Ovary (tissue), 9 donors: ENCODE measurements around the gene LUC7L3. TPM values are rescaled to one million over a fixed set of nuclear protein-coding genes. Genes with fewer than 3 reads are reported as not detected.

Experiments used
- DNase-seq, 5 donors: peaks; one replicate each; pipeline ENCODE4 v3.0.0-alpha.2; 2019 to 2020
- H3K27ac ChIP-seq, 2 donors: fragments of 200-600 bp; one replicate each; pipeline versions ENCODE4 v1.5.1 to v1.8.0; 2019 to 2022
- H3K27me3 ChIP-seq: fragments of 200-600 bp; one replicate; pipeline ENCODE4 v1.8.0; 2022
- H3K36me3 ChIP-seq: fragments of 200-600 bp; sonication (generic); one replicate; pipeline ENCODE4 v1.5.1; 2019
- H3K4me1 ChIP-seq: one replicate; pipeline ENCODE4 v1.8.1; 2013; ENCODE audit warnings: mild to moderate bottlenecking, moderate library complexity; ENCODE audit not compliant: insufficient read depth
- H3K4me3 ChIP-seq: fragments of 200-600 bp; sonication (generic); one replicate; pipeline ENCODE4 v1.5.1; 2017
- H3K9me3 ChIP-seq, 2 donors: fragments of 200-600 bp in 1 of 2; sonication (generic) in 1 of 2; one replicate each; pipeline versions ENCODE4 v1.5.1 to v1.8.1; 2013 to 2019; ENCODE audit warnings: mild to moderate bottlenecking in 1 of 2, moderate library complexity in 1 of 2
- EP300 ChIP-seq: sonication (generic); formaldehyde crosslinking; IDR thresholded peaks from one replicate; pipeline ENCODE4 v1.6.1; 2017; ENCODE audit warnings: antibody characterized with exemption
- POLR2A ChIP-seq: fragments of 450-650 bp; IDR thresholded peaks from one replicate; pipeline ENCODE4 v1.6.1; 2017; ENCODE audit warnings: antibody characterized with exemption, mild to moderate bottlenecking, moderate library complexity
- WGBS, 3 donors: extraction: QIAGEN DNeasy Blood & Tissue Kit in 1 of 3; methylation state at CpG; one replicate each; pipeline versions ENCODE4 v1.1.5 to v1.1.7; 2013 to 2017; 5-methylcytosine and 5-hydroxymethylcytosine counted together
- intact Hi-C, 4 donors: fragments of 100-400 bp; cut with DNase I; formaldehyde crosslinking; loops; one replicate each; pipeline versions ENCODE4 v1.11.0 to v1.15.1; 2022 to 2023
- polyA plus RNA-seq, 2 donors: library from polyadenylated mRNA; stranded (reverse); fragments of 200-250 nt in 1 of 2; fragments of 350-450 nt in 1 of 2; fragmentation: Illumina TruSeq in 1 of 2; extraction: RNeasy Lipid Tissue Mini Kit (QIAGEN cat#74804) in 1 of 2; gene quantifications; one replicate each; pipeline ENCODE4 v1.2.3, GENCODE V29; 2013 to 2014
- total RNA-seq, 7 donors: library from RNA; depleted of rRNA in 2 of 7; stranded (reverse); fragments of >200 nt in 2 of 7; fragmentation: NEBNext Ultra II Directional in 3 of 7; extraction: Animal tissue kit (Norgen Biotek cat#: 25700) in 3 of 7; gene quantifications; one replicate each; pipeline versions ENCODE4 v1.1.0 to v1.2.4, GENCODE V29; 2016 to 2023
- TF ChIP-seq, protein P1 (sequence below), 3 donors: fragments of 450-650 bp in 2 of 3; fragments of 200-600 bp in 1 of 3; IDR thresholded peaks; one replicate each; pipeline versions ENCODE4 v1.5.1 to v1.8.0; 2016 to 2022; ENCODE audit warnings: antibody characterized with exemption in 3 of 3, mild to moderate bottlenecking in 1 of 3
- donor health status: DM: no; HTN: no; CAD: no; lungs with moderate emphysema.
- donor health status: DM: no; HTN: no; CAD: no.
- donor health status: Bipolar disorder and iron deficiency.
- donor health status: DM: yes; HTN: yes; CAD: no.
- donor health status: DM: no; HTN: no; CAD: no.
- donor health status: DM: yes; HTN: yes; CAD: no.

LUC7L3 gene
- total and polyA plus RNA-seq, 9 donors = 96.5 to 172 (median 139) TPM

DNA sequence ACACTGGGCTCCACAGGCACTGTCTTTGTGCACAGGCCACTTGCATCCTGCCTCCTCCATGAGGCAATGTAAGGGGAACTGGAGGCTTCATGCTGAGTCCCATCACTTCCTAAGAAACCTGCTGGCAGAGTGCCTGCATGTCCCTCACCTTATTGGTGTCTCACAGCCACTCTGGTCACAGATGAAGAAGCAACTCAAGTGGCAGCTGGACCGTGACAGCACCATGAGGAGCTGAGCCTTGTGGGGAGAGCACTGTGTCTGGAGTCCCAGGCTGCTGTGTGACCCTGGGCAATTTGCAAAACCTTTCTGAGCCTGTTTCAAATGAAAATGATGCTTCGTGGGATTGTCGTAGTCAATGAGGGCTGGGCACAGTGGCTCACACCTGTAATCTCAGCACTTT is 31.2 kb upstream of the LUC7L3 start:
- H3K4me1 ChIP-seq = peaks cover 32% of the 10 kb centered on the region
- no peaks in the 10 kb centered on the region for H3K36me3 ChIP-seq
- no peaks in the 10 kb centered on the region for H3K27me3 ChIP-seq
- TF ChIP-seq, protein P1, sequence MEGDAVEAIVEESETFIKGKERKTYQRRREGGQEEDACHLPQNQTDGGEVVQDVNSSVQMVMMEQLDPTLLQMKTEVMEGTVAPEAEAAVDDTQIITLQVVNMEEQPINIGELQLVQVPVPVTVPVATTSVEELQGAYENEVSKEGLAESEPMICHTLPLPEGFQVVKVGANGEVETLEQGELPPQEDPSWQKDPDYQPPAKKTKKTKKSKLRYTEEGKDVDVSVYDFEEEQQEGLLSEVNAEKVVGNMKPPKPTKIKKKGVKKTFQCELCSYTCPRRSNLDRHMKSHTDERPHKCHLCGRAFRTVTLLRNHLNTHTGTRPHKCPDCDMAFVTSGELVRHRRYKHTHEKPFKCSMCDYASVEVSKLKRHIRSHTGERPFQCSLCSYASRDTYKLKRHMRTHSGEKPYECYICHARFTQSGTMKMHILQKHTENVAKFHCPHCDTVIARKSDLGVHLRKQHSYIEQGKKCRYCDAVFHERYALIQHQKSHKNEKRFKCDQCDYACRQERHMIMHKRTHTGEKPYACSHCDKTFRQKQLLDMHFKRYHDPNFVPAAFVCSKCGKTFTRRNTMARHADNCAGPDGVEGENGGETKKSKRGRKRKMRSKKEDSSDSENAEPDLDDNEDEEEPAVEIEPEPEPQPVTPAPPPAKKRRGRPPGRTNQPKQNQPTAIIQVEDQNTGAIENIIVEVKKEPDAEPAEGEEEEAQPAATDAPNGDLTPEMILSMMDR (IDR thresholded peaks at IDR 0.05) = no peak
- no peak for TF ChIP-seq POLR2A
- no peak for TF ChIP-seq EP300
- peak in 2 of 5 donors; percentile 51 to 52 for DNase-seq
- WGBS, 3 donors = 96 to 98% (median 96%) methylated on average over 3 of the region's 3 CpGs
- no peak overlapping the region for H3K4me3 ChIP-seq
- intact Hi-C loops = loop anchor here (5.0 to 10.0 kb wide), 4 partner anchors 53 to 206 kb away; partner anchors contain the start of gene ABCC3 (in 1 of the 4)
- H3K9me3 ChIP-seq = no peaks in the 10 kb centered on the region
- H3K27ac ChIP-seq = peak overlapping the region in 1 of 2 donors; percentile 85

DNA sequence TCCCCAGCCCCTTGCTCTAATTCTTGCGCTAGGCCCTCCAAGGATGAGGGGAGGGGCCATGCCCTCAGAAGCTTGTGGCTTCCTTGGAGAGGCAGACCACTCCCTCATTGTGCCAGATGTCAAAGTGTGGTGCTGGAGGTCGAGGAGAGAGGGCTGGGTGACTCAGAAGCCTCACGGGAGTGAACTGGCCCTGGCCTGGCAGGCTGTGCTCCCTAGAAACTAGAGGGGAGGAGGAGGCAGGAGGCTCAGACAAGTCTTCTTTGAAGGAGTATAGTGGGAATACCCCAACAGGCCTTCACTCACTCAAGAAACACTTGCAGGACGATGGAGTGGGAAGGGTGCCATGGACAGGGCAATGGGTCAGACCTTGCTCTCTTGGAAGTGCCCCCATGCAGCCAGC is 30.2 kb upstream of the LUC7L3 start:
- peaks cover 34% of the 10 kb centered on the region for H3K4me1 ChIP-seq
- 19 to 27% (median 26%) methylated on average over 4 of the region's 4 CpGs for WGBS, 3 donors
- H3K27me3 ChIP-seq = no peaks in the 10 kb centered on the region
- no peak overlapping the region for H3K4me3 ChIP-seq
- H3K9me3 ChIP-seq = no peaks in the 10 kb centered on the region
- DNase-seq = peak; percentile 58 to 72 (median 61)
- no peak for TF ChIP-seq POLR2A
- TF ChIP-seq, protein P1 (IDR thresholded peaks at IDR 0.05) = no peak
- no peak for TF ChIP-seq EP300
- intact Hi-C loops = loop anchor here (5.0 to 10.0 kb wide), 4 partner anchors 54 to 207 kb away; partner anchors contain the start of gene ABCC3 (in 1 of the 4)
- no peaks in the 10 kb centered on the region for H3K36me3 ChIP-seq
- no peak overlapping the region for H3K27ac ChIP-seq

DNA sequence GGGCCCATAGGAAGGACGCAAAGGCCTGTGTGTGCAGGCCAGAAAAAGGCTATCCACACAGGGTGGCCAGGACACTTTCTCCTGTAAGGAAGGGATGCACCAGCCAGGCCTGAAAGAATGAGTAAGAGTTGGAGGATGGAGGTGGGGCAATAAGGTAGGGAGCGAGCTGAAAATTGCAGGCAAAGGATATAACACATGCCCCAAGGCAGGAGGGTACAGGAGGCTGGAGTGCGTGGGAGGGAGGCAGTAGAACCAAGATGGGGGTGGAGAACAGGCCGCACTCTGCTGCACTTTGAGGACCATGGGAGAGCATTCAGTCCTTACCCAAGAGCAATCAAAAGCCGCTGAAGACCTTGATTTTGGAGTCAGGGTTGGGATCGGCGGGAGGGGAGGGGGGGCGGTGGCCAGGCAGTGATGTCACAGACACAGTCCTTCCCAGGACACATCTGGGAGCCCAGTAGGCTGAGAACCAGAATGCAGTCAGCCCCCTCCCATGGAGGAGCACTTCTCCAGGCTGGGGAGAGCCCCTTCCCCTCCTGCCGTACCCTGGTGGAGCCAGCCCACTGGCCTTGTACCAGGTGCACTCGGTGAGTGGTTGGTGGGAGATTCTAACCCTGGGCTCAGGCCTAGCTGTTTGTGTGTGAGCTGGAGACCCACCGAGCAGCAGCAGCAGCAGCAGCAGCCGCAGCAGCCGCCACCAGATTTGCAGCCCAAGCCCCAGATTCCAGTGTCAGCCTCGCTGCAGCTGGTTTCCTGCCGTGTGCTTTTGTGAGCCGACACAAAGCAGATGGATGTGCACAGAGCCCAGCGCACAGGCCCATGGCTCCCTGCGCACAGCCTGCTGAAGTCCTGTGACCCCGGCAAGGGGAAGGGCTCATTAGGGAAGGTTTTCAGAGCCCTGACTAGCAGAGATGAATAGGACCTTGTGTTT is 29.2 kb upstream of the LUC7L3 start:
- Histone ChIP-seq H3K9me3 (no peaks in the 10 kb centered on the region), H3K27ac (peak overlapping the region in 1 of 2 donors; percentile 39), H3K4me3 (no peak overlapping the region), H3K4me1 (peaks cover 36% of the 10 kb centered on the region), H3K27me3 (no peaks in the 10 kb centered on the region), H3K36me3 (no peaks in the 10 kb centered on the region)
- no peak for TF ChIP-seq EP300
- TF ChIP-seq, protein P1 (IDR thresholded peaks at IDR 0.05) = no peak
- intact Hi-C loops = loop anchor here (5.0 to 10.0 kb wide), 4 partner anchors 55 to 208 kb away; partner anchors contain the start of gene ABCC3 (in 1 of the 4)
- WGBS, 3 donors = 42 to 55% (median 50%) methylated on average over 19 of the region's 19 CpGs
- DNase-seq = no peak

DNA sequence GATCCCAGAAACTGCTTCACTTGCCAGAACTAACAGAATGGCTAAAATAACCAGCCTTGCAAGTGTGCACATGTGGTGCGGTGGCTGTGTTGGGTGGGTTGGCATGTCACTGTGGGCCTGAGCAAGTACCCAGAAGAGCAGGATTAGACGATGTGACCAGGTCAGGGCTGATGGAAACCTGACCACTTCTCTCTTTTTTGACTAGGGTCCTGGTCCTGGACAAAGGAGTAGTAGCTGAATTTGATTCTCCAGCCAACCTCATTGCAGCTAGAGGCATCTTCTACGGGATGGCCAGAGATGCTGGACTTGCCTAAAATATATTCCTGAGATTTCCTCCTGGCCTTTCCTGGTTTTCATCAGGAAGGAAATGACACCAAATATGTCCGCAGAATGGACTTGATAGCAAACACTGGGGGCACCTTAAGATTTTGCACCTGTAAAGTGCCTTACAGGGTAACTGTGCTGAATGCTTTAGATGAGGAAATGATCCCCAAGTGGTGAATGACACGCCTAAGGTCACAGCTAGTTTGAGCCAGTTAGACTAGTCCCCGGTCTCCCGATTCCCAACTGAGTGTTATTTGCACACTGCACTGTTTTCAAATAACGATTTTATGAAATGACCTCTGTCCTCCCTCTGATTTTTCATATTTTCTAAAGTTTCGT is 28.4 kb upstream of the LUC7L3 start:
- H3K27ac ChIP-seq = no peak overlapping the region
- TF ChIP-seq EP300 (no peak), POLR2A (no peak)
- TF ChIP-seq, protein P1 (IDR thresholded peaks at IDR 0.05) = no peak
- H3K9me3 ChIP-seq = no peaks in the 10 kb centered on the region
- H3K4me1 ChIP-seq = peaks cover 36% of the 10 kb centered on the region
- H3K36me3 ChIP-seq = no peaks in the 10 kb centered on the region
- intact Hi-C loops = loop anchor here in 1 of 4 donors (10.0 kb wide), 1 partner anchor 206 kb away; no protein-coding TSS in a partner anchor
- H3K4me3 ChIP-seq = no peak overlapping the region
- H3K27me3 ChIP-seq = no peaks in the 10 kb centered on the region
- DNase-seq = no peak
- WGBS, 3 donors = 59 to 66% (median 62%) methylated on average over 9 of the region's 9 CpGs
